Fibroblast of skin of back (primary cell): ENCODE measurements around the gene PPP1R3A. TPM values are rescaled to one million over a fixed set of nuclear protein-coding genes. Genes with fewer than 3 reads are reported as not detected.
"Not testable (repeated sequence)": the region's sequence is repeated elsewhere in the genome, so short reads cannot be mapped to it uniquely, and the experiment has no call there.

ENCODE experiments used
- DNase-seq: peaks from one replicate; pipeline ENCODE4 v3.0.0-alpha.2; 2013
- polyA plus RNA-seq, 2 experiments: library from polyadenylated mRNA; unstranded; fragments of 120-200 nt; gene quantifications; one replicate each; pipeline ENCODE4 v1.2.1, GENCODE V29; 2013; ENCODE audit not compliant: insufficient read length in 2 of 2

The PPP1R3A gene
- polyA plus RNA-seq (2013, experiment 1 of 2; ENCODE audit: insufficient read length) = 0.13 TPM
- 0.18 TPM for polyA plus RNA-seq (2013, experiment 2 of 2; ENCODE audit: insufficient read length)

GRCh38 chr7:113918946-113919345, at the start of gene PPP1R3A:
PPP1R3A (minus strand) TSS chr7:113919009; CDS start chr7:113918996, 13 bp downstream.
- peak; percentile 30 for DNase-seq

- DNase-seq = no peak
Measured at GRCh38 chr7:113963356-113963755, 44.5 kb upstream of the PPP1R3A start.

GRCh38 chr7:113959910-113960309, 41.1 kb upstream of the PPP1R3A start:
- no peak for DNase-seq

GRCh38 chr7:113955157-113955556, 36.3 kb upstream of the PPP1R3A start:
- DNase-seq = no peak

- DNase-seq = no peak
Measured at GRCh38 chr7:113953553-113953952, 34.7 kb upstream of the PPP1R3A start.

DNA sequence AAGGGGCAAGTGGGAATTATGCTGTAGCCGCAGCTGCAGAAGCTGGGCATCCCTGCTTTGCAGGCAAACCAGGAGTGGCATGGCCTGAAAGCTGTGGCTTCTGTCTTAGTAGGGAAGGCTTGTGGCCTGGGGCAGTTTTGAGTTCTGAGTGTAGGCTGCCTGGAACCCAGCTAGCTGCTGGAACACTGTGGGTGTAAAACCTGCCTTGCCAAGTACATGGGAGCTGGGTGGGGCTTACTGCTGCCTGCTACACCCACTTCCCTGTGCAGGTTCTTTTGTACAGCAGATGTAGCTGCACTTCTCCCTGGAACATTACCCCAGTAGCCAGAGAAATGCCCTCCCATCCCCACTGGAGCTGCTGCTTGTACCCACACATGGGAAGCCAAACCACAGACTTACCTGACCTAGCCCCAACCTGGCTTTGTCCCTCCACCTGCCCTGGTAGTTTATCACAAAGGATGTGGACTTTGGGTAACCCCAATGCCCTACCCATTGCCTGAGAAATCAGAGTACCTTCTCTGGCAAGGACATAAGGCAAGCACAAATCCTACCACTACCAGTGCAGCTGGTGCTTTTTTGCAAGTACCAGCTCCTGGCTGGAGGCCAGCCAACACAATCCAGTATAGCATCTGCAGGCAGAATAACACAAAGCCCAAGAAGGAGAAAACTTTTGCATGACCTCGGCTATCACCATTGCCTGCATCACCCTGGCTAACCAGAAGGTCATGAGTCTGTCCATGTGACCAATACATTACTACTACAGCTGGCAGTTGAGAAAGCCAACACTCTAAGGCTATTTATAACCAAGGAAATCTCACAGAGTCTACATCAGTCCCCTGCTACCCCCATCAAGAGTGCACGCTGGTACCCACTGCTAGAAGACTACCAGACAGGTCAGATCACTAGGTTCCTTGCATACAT, 26.5 kb upstream of the PPP1R3A start:
- DNase-seq = no peak

DNA sequence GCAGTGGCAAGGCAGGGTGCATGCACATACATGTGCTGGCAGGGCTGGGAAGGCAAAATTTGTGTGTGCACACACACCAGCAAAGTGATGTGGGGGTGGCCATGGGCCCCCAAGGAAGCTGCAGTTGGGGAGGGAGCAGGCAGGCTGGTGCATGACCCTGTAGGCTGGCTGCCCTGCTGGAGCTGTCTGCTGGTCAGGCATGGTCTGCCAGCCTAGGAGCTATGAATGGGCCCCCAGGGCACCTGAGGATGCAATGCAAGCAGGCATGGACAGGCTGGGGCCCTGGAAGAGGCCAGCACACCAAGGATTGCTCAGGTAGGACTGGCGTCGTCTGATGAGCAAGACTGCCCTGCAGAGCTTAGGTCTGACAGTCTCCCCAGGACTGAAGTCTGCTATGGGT, 18.2 kb upstream of the PPP1R3A start:
- no peak for DNase-seq

DNA sequence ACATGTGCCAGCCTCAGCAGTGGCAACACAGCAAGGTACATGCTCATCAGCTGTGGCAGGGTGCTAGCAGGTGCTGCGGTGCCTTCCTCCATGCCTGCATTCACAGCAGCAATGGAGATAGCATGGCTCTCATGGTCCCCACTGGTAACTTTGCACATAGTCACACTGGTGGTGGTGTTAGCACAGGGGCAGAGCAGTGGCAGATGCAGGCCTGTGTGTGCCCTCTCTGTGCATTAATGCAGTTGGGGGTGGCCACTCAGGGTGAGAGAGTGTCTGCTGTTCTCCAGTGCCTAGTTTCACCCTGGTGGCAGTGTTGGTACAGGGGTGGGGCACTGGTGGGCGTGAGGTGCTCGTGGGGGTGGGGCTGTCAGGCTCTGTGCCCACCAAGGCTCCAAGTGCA, 17.7 kb upstream of the PPP1R3A start:
- no peak for DNase-seq

GRCh38 chr7:113929389-113929788, 10.6 kb upstream of the PPP1R3A start:
- not testable (repeated sequence) for DNase-seq

GRCh38 chr7:113928112-113928511, 9.3 kb upstream of the PPP1R3A start:
- no peak for DNase-seq

GRCh38 chr7:113922049-113922448, 3.2 kb upstream of the PPP1R3A start:
- DNase-seq = no peak

DNA sequence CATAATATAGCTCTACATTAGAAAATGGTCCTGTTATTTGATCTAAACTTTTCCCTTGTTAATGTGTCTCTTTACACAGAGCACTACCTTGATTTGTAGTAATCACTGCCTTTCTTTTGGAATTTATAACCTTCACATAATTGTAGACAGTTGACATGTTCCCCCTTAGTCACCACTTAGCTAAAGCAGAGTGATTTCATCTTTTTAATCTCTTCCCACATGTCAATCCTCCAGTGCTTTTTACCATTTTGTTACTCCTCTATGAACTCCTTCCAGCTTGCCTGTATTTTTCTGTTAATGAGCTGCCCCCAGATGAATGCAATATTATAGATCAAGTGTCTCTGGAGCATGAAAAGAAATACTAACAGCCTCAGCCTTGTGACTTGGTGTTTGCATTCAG, 2.6 kb upstream of the PPP1R3A start:
- no peak for DNase-seq

- DNase-seq = no peak
Measured at GRCh38 chr7:113917840-113918239, 969 bp downstream of the PPP1R3A start.

- DNase-seq = peak; percentile 26
Measured at GRCh38 chr7:113915956-113916355, 2.9 kb downstream of the PPP1R3A start.

DNA sequence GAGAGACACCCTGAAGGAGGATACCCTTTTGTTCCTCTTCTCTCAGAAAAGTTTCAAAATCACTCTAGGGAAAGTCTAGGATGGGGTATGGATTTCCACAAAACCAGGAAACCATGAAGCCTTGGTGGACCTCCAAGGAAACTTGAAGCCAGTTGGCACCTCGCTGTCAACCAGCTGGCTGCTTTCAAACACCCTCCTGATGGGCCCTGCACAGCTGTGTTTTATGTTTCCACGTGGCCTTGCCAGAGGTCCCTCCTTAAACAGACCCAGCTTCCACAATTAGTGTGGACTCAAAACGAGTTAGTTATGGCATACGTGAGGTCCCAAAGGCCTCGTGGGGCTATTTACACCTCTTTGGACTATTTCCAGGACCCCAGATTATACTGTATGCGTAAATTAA, 5.9 kb downstream of the PPP1R3A start:
- DNase-seq = no peak

- DNase-seq = no peak
Measured at GRCh38 chr7:113907617-113908016, 11.2 kb downstream of the PPP1R3A start.

DNA sequence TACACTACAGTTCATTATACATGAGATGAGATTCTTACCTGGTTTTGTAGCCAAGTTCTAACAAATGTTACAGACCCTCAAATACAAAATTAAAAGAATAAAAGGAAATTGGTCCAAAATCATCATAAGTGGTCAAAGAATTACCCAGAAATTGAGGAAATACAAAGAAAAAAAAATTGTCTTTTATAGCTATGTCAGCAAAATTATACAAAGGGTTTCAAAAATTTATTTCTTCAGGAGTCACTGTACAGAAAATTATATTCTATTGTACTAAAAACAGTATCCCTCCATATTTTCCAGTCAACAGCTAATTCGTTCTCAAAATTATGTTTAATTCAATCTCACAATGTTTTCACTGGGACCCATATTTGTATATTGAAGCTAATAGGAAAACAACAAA, 14.3 kb downstream of the PPP1R3A start:
- no peak for DNase-seq

DNA sequence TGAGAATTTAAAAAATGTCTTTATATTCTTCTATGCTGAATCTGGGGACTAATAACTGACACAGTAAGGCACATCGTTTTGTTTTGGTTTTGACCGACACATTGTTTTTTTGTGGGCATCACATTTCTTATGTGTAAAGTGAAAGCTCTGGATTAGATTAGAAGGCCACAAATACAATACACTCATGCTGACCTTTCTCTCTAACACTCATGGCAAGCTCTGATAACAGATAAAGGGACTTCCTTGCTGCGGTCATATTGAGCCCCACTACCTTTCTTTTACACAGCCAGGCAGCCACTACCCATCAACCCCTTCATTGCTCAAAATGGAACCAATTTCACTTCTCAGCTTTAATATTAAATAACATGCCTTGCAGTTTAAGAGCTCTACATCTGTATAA, 26.0 kb downstream of the PPP1R3A start:
- DNase-seq = no peak

GRCh38 chr7:113891828-113892227, 27.0 kb downstream of the PPP1R3A start:
- DNase-seq = peak; percentile 91

- DNase-seq = no peak
Measured at GRCh38 chr7:113891031-113891350, 27.8 kb downstream of the PPP1R3A start.

GRCh38 chr7:113890331-113891030, 28.3 kb downstream of the PPP1R3A start:
- peak; percentile 86 for DNase-seq

DNA sequence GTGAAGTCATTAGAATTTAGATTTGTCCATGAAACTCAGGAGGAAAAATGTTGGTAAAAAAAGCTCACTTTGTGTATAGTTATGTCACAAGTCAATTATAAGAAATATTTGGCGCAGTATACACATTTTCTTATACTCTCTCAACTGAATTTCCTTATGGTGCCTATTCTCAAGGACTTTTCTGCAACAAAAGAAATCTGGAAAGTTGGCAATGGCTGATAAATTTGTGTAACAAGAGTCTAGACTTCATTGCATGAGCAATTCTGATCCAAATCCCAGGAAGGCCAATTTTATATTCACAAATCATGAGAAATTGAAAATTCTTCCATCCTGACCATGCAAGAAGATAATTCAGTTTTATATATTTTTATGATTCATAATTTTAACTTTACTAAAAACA, 35.7 kb downstream of the PPP1R3A start:
- no peak for DNase-seq

GRCh38 chr7:113880559-113880958, 38.2 kb downstream of the PPP1R3A start:
- DNase-seq = no peak
